SH-SY5Y (cell line): Measurements from ENCODE around the gene CPXM2.

Source experiments
- GATA2 ChIP-seq: IDR thresholded peaks from 2 replicates; pipeline ENCODE4 v1.6.1; 2011; ENCODE audit warnings: mild to moderate bottlenecking, low read depth, low read length
- GATA3 ChIP-seq: IDR thresholded peaks from 2 replicates; pipeline ENCODE4 v1.6.1; 2011; ENCODE audit warnings: low read depth, mild to moderate bottlenecking, low read length, moderate library complexity

GRCh38 chr10:123852411-123852951, 39.1 kb downstream of the CPXM2 start:
- TF ChIP-seq GATA2 (no peak), GATA3 (no peak)
